Spleen (tissue), 11 donors: ENCODE measurements around the gene ITGA2B. TPM values are rescaled to one million over a fixed set of nuclear protein-coding genes. Genes with fewer than 3 reads are reported as not detected.

ENCODE experiments used
- DNase-seq: peaks from one replicate; pipeline ENCODE4 v3.0.0-alpha.2; 2020
- H3K27ac ChIP-seq, 8 donors: fragments of 200-600 bp; sonication (generic) in 7 of 8; 1 replicate in 4 of 8; 2 replicates in 4 of 8; pipeline versions ENCODE4 v1.5.0 to v1.8.0; 2016 to 2021; ENCODE audit warnings: inconsistent platforms in 4 of 8, mild to moderate bottlenecking in 4 of 8, moderate library complexity in 1 of 8
- H3K27me3 ChIP-seq, 7 donors: fragments of 200-600 bp; sonication (generic) in 6 of 7; replicated peaks in 1 of 7; 1 replicate in 4 of 7; 2 replicates in 3 of 7; pipeline versions ENCODE4 v1.5.0 to v1.8.0; 2016 to 2021; ENCODE audit warnings: inconsistent platforms in 3 of 7, mild to moderate bottlenecking in 1 of 7
- H3K36me3 ChIP-seq, 6 donors: fragments of 200-600 bp; sonication (generic) in 5 of 6; 1 replicate in 4 of 6; 2 replicates in 2 of 6; pipeline versions ENCODE4 v1.5.0 to v1.8.0; 2016 to 2021; ENCODE audit warnings: inconsistent platforms in 2 of 6
- H3K4me1 ChIP-seq, 6 donors: fragments of 200-600 bp; sonication (generic) in 5 of 6; 1 replicate in 3 of 6; 2 replicates in 3 of 6; pipeline versions ENCODE4 v1.5.0 to v1.8.0; 2016 to 2021; ENCODE audit warnings: inconsistent platforms in 3 of 6
- H3K4me3 ChIP-seq, 8 donors: fragments of 200-600 bp; sonication (generic) in 7 of 8; 1 replicate in 4 of 8; 2 replicates in 4 of 8; pipeline versions ENCODE4 v1.5.0 to v1.8.0; 2016 to 2021; ENCODE audit warnings: inconsistent platforms in 4 of 8, mild to moderate bottlenecking in 4 of 8, moderate library complexity in 2 of 8
- H3K9me3 ChIP-seq, 8 donors: fragments of 200-600 bp; sonication (generic) in 7 of 8; 1 replicate in 4 of 8; 2 replicates in 4 of 8; pipeline versions ENCODE4 v1.5.0 to v1.8.0; 2016 to 2021; ENCODE audit warnings: inconsistent platforms in 4 of 8
- CTCF ChIP-seq, 11 experiments: fragments of 200-600 bp in 7 of 11; fragments of 450-650 bp in 4 of 11; sonication (generic) in 4 of 11; IDR thresholded peaks in 8 of 11; conservative IDR thresholded peaks in 3 of 11; 1 replicate in 7 of 11; 2 replicates in 4 of 11; pipeline versions ENCODE4 v1.4.0 to v1.8.0; 2016 to 2021; ENCODE audit warnings: antibody characterized with exemption in 11 of 11, inconsistent platforms in 4 of 11, mild to moderate bottlenecking in 1 of 11
- POLR2A ChIP-seq, 3 donors: fragments of 450-650 bp; IDR thresholded peaks; one replicate each; pipeline ENCODE4 v1.5.1; 2017; ENCODE audit warnings: antibody characterized with exemption in 3 of 3, mild to moderate bottlenecking in 1 of 3
- POLR2AphosphoS5 ChIP-seq, 3 donors: sonication (generic); formaldehyde crosslinking; IDR thresholded peaks; one replicate each; pipeline ENCODE4 v1.5.1; 2017; ENCODE audit warnings: antibody characterized with exemption in 3 of 3
- WGBS, 5 donors: extraction: QIAGEN DNeasy Blood & Tissue Kit in 3 of 5; methylation state at CpG; one replicate each; pipeline versions ENCODE4 v1.1.5 to v1.1.7; 2013 to 2018; 5-methylcytosine and 5-hydroxymethylcytosine counted together
- intact Hi-C: fragments of 100-400 bp; cut with DNase I; formaldehyde crosslinking; loops from one replicate; pipeline ENCODE4 v1.15.0; 2023; ENCODE audit warnings: low total_unique reads
- polyA plus RNA-seq, 3 donors: library from polyadenylated mRNA; stranded (reverse); fragments of 200-250 nt; gene quantifications; one replicate each; pipeline ENCODE4 v1.2.1, GENCODE V29; 2013
- total RNA-seq, 7 donors: library from RNA; depleted of rRNA in 3 of 7; stranded (reverse); fragments of >200 nt in 3 of 7; fragmentation: NEBNext Ultra II Directional in 4 of 7; extraction: Animal tissue kit (Norgen Biotek cat#: 25700) in 4 of 7; gene quantifications; one replicate each; pipeline versions ENCODE4 v1.1.0 to v1.2.1, GENCODE V29; 2016 to 2021
- donor health status: healthy with polysubstance abuse.
- donor health status: DM: no; HTN: no; CAD: no; lungs with moderate emphysema.
- donor health status: DM: no; HTN: no; CAD: no.
- donor health status: Bipolar disorder and iron deficiency.
- donor health status: healthy.
- donor health status: DM: no; HTN: no; CAD: no.
- donor health status: DM: yes; HTN: yes; CAD: no.

The ITGA2B gene
- total and polyA plus RNA-seq, 10 donors, result 0.93 to 36.7 (median 23.0) TPM

- Histone ChIP-seq H3K4me1 (peaks cover 15 to 22% (median 18%) of the 10 kb centered on the region in 6 donors), H3K4me3 (no peak overlapping the region), H3K36me3 (no peaks in the 10 kb centered on the region), H3K27me3 (peaks cover 0 to 71% (median 22%) of the 10 kb centered on the region in 7 donors), H3K9me3 (no peaks in the 10 kb centered on the region), H3K27ac (no peak overlapping the region)
- DNase-seq, result no peak
- intact Hi-C loops, result no loop called here
- WGBS, 5 donors, result 63 to 77% (median 74%) methylated on average over 4 of the region's 4 CpGs
- TF ChIP-seq CTCF (IDR thresholded peaks at IDR 0.05 in 8 of 11, conservative IDR thresholded peaks at IDR 0.05 in 3 of 11), result no peak
- no peak for TF ChIP-seq POLR2AphosphoS5 (IDR thresholded peaks at IDR 0.05)
- no peak for TF ChIP-seq POLR2A (IDR thresholded peaks at IDR 0.05)
Observed at GRCh38 chr17:44381810-44382305, 7.6 kb downstream of the ITGA2B start.

GRCh38 chr17:44380767-44381166, 8.7 kb downstream of the ITGA2B start:
- Histone ChIP-seq H3K9me3 (no peaks in the 10 kb centered on the region), H3K27me3 (peaks cover 0 to 69% (median 19%) of the 10 kb centered on the region in 7 donors), H3K27ac (no peak overlapping the region), H3K4me1 (peaks cover 10 to 17% (median 14%) of the 10 kb centered on the region in 6 donors), H3K4me3 (no peak overlapping the region), H3K36me3 (no peaks in the 10 kb centered on the region)
- no peak for DNase-seq
- intact Hi-C loops, result no loop called here
- WGBS, 5 donors, result 55 to 82% (median 75%) methylated on average over 5 to 9 of the region's 9 CpGs
- TF ChIP-seq POLR2AphosphoS5 (IDR thresholded peaks at IDR 0.05) (no peak), CTCF (IDR thresholded peaks at IDR 0.05 in 8 of 11, conservative IDR thresholded peaks at IDR 0.05 in 3 of 11) (no peak), POLR2A (IDR thresholded peaks at IDR 0.05) (no peak)

GRCh38 chr17:44379887-44380286, 9.6 kb downstream of the ITGA2B start:
- Histone ChIP-seq H3K4me3 (no peak overlapping the region), H3K9me3 (no peaks in the 10 kb centered on the region), H3K27ac (no peak overlapping the region), H3K36me3 (no peaks in the 10 kb centered on the region), H3K4me1 (peaks cover 3 to 17% (median 10%) of the 10 kb centered on the region in 6 donors), H3K27me3 (peaks cover 0 to 69% (median 10%) of the 10 kb centered on the region in 7 donors)
- no peak for DNase-seq
- intact Hi-C loops, result no loop called here
- TF ChIP-seq CTCF (IDR thresholded peaks at IDR 0.05 in 8 of 11, conservative IDR thresholded peaks at IDR 0.05 in 3 of 11) (no peak), POLR2AphosphoS5 (IDR thresholded peaks at IDR 0.05) (no peak), POLR2A (IDR thresholded peaks at IDR 0.05) (no peak)
- WGBS, 5 donors, result 81 to 98% (median 90%) methylated on average over 7 to 10 of the region's 10 CpGs

GRCh38 chr17:44378171-44378705, 11.2 kb downstream of the ITGA2B start:
- Histone ChIP-seq H3K27me3 (peaks cover 0 to 69% (median 5%) of the 10 kb centered on the region in 7 donors), H3K36me3 (no peaks in the 10 kb centered on the region), H3K27ac (no peak overlapping the region), H3K4me3 (no peak overlapping the region), H3K4me1 (peaks cover 0 to 16% (median 6%) of the 10 kb centered on the region in 6 donors), H3K9me3 (no peaks in the 10 kb centered on the region)
- 85 to 92% (median 88%) methylated on average over 14 of the region's 14 CpGs for WGBS, 5 donors
- TF ChIP-seq CTCF (IDR thresholded peaks at IDR 0.05 in 8 of 11, conservative IDR thresholded peaks at IDR 0.05 in 3 of 11), result no peak
- TF ChIP-seq POLR2A (IDR thresholded peaks at IDR 0.05), result no peak
- TF ChIP-seq POLR2AphosphoS5 (IDR thresholded peaks at IDR 0.05), result no peak
- DNase-seq, result no peak
- intact Hi-C loops, result no loop called here
